Measurements from ENCODE around the gene CNIH2.
A peak's percentile ranks its signal among the peaks of the same experiment; 100 is the strongest.
"Not testable (repeated sequence)": the region's sequence is repeated elsewhere in the genome, so short reads cannot be mapped to it uniquely, and the experiment has no call there.

CNIH2 gene

DNA sequence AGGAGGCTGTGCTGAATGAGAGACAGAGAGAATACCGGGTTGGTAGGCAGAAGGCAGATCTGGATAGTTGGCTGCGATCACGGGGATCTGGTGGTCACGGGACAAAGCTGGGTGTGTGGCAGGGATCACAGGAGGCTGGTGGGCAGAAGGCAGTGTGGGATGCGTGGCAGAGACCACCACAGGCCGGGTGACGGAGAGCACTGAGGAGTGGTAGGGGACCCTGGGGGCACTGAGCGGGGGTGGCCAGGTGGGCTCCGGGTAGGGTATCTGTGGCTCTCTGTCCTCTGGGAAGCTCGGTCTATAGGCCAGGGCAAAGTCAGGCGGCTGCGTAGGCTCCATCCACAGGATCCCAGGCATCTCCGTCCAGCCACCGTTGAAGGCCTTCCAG lies 37.5 kb downstream of the CNIH2 start:
- no peak for DNase-seq (ENCODE audit: low spot score)

DNA sequence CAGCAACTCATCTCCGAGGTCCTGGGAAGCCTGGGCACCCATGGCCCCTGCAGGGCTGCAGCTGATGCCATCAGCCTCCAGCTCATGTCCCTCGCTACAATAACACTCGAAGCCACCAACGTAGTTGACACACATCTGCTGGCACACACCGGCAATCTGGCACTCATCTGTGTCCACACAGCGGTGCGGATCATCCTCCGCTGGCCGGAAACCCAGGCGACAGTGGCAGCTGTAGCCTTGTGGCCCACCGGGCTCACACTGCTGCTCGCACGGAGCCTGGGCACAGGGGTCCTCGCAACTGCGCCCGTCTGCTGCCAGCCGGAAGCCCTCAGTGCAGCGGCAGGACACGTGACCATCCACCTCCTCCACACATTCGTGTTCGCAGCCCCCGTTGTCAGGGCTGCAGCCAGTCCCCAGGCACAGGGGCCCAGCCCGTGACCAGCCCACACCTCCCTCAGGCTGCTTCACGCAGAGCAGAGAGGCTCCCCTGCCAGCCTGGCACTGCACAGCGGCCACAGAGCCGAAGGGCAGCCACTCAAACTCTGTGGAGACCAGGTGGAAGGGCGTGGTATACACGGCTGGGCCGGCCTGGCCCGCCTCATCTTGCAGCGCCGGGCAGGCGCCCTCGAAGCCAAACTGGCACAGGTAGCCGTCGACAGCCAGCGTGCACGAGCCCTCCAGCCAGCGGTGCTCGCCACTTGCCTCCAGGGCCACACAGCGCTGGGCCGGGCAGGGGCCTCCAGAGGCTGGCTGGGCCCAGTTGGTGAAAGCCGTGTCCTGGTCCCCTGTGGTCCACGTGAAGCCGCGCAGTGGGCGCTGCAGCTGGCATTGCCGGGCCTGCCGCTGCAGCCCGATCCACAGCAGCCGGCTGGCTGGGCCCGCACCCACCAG lies 38.2 kb downstream of the CNIH2 start:
- DNase-seq (ENCODE audit: low spot score): no peak

DNA sequence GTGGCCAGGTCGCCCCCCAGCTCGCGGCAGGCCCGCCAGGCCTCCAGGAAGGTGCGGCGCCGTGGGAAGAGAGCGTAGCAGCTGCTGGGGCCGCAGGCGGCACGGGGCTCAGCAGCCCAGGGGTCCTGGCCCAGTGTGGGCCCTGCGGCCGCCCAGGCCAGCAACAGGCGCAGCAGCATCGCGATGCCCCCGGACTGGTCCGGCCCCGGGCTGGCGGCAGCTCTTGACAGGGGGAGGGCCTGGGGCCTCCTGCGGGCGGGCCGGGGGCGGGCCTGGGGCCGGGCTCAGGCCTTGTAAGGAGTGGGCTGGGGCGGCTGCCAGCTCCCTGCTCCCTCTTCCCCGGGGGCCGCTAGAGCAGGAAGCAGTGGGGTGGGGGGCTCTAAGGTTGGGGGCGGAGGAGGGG lies 38.9 kb downstream of the CNIH2 start, which contains the start of gene CD248:
TSS of gene CD248 (minus strand) at position 196 of the 403 bp plus-strand sequence. CDS start at position 179, 17 bp downstream.
- peak; percentile 87 for DNase-seq (ENCODE audit: low spot score)

DNA sequence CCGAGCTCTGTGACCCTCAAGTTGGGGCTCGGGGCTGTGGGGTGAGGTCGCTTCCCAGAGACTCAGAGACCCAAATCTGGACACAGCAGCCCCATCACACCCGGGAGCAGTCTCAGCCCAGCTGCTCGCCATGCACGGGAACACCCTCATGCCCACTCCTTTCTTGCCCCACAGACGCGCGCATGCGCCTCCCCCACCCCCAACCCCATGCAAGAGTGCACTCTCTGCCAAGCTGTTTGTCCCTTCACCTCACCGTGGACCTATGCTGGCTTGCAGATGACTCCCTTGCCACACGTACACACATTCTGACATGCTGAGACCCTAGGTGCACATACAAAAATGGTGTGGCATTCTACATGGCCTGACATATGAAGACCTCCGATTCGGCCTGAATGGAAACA lies 39.3 kb downstream of the CNIH2 start:
- no peak for DNase-seq (ENCODE audit: low spot score)

DNA sequence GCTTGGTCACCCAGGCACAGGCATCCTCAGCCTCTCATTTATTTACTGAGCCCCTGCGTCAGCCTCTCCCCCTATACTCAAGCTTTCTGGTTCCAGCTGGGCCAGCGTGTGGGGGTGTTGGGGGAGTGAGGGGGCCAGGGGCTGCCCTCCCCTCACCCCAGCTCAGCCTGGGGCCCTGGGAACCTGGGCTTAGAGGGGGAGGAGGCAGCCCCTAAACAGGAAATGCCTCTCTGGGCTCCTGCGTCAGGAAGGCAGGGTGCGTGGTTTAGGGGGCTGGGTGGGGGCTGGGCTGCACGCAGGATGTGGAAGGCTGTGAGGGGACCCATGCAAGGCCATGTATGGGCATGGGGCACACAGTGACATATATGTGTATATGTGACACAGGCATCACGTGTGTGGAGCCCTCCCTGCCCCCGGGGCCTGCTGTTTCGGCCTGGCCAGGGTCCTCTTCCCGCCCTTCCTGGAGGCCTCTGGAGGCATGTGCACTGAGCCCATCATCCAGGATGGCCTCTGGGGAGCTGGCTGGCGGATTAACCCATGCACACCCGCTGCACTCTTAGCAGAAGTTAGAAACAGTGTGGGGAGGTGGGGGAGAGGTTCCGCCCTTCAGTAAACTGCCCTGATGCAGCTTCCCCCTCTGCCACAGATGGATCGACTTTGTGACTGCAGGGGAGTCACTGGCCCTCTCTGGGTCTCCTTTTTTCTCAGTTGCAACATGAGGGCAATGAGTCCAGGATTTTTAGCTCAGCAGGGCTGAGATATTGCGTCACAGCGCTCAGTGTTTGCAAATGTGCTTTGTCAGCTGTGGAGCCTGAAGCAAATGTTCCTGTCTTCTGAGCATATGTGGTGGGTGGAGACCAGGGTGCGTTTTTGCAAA lies 40.0 kb downstream of the CNIH2 start:
- no peak for DNase-seq (ENCODE audit: low spot score)

DNA sequence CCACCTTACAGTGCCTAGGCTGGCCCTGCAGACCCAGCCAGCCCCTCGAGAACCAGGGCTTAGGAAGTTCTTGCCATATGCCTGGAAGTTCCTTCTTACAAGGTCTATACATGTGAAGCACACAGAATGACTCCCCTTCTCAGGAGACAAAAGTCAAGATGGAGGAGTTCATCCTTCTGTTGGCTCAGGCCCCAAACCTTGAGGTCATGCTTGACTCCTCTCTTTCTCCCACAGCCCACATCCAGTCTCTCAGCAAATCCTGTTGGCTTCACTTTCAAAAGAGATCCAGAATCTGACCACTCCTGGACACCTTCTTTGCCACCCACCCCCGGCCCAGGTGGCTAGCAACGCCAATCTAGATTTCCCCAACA lies 40.6 kb downstream of the CNIH2 start:
- no peak for DNase-seq (ENCODE audit: low spot score)

DNA sequence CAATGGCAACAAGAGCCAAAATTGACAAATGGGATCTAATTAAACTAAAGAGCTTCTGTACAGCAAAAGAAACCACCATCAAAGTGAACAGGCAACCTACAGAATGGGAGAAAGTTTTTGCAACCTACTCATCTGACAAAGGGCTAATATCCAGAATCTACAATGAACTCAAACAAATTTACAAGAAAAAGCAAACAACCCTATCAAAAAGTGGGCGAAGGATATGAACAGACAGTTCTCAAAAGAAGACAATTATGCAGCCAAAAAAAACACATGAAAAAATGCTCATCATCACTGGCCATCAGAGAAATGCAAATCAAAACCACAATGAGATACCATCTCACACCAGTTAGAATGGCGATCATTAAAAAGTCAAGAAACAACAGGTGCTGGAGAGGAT lies 42.3 kb downstream of the CNIH2 start:
- DNase-seq (ENCODE audit: low spot score): not testable (repeated sequence)

DNA sequence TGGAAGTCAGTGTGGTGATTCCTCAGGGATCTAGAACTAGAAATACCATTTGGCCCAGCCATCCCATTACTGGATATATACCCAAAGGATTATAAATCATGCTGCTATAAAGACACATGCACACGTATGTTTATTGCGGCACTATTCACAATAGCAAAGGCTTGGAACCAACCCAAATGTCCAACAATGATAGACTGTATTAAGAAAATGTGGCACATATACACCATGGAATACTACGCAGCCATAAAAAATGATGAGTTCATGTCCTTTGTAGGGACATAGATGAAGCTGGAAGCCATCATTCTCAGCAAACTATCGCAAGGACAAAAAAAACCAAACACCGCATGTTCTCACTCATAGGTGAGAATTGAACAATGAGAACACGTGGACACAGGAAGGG lies 42.8 kb downstream of the CNIH2 start:
- DNase-seq (ENCODE audit: low spot score): not testable (repeated sequence)

DNA sequence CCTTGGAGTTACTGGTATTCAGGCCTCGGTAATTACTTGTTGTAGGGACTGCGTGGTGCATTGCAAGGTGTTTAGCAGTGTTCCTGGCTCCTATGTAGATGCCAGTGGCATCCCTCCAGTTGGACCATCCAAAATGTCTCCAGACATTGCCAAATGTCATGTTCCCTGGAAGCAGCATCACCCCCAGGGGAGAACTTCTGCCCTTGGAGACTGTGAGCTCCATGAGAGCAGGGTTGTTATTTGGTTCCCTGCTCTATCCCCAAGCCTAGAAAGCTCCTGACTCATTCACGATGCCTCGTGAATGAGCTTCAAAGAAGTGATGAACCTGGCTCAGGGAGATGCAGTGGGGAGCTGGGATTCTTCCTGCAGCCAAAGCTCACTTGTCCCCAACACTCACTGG lies 43.6 kb downstream of the CNIH2 start:
- DNase-seq (ENCODE audit: low spot score): no peak

DNA sequence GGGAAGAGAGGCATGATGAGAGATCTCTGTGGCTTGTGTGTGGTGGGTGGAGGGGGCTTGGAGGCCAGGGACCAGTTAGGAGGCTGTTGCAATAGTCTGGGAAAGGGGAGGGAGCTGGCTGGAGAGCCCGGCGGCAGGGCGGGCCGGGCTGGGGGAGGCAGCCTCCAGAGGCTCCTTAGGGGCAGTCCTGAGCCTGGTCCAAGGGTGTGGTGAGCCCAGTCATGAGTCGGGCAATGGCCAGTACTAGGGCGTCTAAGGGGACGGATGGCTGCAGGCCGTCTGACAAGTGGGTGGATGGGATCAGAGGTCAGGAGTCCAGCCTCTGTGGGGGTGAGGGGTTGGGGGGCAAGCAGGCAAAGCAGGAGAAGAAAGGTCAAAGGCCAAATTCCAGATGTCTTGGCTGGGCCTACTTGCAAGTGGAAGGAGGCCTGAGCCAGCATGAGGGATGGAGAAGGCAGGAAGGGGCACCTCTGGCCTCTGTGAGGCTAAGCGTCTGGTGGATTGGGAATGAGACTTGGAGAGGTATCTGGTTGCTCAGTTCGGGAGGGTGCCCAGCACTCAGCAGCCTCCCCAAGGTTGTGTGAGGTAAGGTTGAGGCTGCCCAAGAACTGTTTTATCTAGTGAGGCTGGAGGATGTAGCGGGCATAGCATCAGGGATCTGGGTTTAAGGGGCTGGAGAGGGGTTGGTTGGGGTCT lies 44.9 kb downstream of the CNIH2 start:
- no peak for DNase-seq (ENCODE audit: low spot score)

DNA sequence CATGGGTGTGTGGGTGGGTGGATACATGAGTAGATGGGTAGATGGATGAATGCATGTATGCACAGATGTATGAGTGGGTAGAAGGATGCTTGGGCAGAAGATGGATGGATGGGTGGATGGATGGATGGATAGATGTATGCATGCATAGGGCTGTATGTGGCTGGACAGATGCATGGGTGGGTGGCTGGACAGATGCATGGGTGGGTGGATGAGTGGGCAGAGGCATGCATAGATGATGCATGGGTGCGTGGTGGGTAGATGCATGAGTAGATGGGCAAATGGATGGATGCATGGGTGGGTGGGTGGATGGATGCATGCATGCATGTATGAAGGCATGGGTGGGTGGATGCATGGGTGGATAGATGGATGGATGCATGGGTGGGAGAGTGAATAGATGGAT lies 45.7 kb downstream of the CNIH2 start:
- no peak for DNase-seq (ENCODE audit: low spot score)

DNA sequence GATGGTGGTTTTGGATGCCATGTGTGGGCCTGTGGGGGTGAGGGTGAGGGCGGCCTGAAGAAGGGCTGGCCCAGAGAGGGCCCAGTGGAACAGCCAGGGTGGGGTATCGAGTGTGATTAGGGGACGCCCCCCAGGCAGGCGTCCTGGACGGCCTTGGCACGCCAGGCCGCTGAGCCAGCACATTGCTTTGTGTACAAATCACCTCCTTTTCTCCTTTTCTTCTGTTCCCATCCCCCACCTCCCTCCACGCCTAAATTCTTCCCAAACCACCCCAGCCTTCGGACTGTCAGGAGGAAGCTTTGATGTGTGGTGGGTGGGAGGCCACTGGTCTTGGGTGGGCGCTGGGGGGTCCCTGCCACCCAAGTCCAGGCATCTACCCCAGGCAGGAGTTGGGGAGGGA lies 46.7 kb downstream of the CNIH2 start:
- DNase-seq (ENCODE audit: low spot score): no peak

DNA sequence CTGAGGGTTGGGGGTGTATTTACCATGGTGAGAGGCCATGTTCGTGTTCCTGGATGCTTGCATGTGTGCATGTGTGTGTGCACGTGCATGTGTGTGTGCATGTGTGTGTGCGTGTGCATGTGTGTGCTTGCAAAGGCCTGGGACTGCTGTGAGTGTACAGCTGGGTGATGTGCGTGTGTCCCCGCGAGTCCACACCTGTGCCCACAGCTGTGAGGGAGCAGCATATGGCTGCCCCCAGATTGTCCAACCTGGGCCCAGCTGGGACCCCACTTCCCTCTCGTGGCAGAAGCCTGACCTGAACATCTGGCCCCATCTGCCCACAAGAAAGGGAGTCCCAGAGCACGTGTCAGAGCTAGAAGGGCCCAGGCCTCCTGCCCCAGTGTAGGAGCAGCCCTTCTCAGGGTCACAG lies 47.3 kb downstream of the CNIH2 start:
- DNase-seq (ENCODE audit: low spot score): no peak

DNA sequence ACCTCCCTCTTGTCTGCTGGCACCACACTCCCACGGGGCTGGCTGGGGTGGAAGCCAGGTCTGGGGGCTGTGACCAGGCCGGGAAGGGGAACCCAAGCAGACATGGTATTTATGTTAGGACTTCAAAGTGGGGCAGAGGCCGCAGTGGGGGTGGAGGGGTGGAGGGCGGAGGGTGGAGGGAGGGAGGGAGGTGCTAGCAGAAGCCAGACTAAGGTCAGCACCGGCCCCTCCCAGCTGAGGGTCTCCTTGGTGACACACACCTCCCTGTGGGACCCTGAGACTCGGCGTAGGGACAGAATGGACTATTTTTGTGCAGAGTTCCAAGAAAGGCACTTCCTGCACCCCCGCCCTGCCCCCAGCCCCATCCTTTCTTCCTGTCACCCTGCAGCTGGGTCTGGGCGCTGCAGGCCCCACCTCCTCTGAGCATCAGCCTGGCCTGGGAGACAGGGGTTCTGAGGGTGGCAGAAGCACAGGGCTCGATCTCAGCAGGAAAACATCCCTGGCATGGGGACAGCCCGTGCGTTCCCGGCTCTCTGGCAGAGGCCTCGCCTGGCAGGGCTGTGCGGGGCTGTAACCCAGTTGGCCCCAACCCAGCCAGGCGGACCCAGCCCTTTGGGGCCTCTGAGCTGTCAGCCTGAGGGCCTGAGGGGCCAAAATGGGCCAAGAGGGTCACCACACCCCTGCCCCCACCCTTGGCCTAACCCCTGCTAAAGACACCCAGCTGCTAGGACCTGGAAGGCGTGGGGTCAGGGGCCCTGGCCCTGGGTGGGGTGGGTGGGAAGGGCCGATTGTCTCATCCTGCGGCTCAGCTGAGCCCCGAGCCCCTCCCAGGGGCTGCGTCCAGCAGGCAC lies 48.5 kb downstream of the CNIH2 start:
- no peak for DNase-seq (ENCODE audit: low spot score)

DNA sequence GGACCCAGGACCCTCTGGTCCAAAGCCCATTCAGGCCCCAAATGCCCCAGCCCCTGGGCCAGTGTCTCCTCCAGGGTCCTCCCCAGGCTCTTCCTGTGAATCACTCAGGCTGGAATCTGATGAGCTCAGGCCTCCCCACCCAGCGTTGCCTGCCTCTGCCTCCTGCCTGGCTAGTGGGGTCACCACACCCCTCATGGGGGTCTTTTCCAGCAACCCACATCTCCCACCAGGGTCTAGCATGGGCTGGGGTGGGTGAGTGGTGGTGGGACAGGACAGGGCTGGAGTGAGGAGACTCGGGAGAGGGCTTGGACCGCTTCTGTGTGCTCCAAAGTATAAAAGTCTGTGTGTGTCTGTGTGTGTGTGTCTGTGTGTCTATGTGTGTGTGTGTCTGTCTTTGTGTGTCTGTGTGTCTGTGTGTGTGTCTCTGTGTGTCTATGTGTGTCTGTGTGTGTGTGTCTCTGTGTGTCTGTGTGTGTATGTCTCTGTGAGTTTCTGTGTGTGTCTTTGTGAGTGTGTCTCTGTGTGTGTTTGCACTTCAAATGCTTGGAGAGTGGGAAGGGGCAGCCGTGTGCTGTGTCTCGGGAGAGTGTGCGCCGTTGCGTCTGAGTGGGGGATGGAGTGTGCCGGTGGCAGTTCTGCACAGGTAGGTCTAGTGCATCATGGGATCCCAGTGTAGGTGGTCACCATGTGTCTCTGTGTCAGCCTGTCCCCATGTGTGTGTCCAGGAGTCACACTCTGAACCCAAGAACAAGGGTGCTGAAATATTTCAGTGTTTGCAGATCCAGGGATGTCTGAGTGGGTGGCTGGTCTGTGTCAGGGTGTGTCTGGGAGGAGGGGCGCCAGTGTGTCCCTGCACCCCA lies 49.4 kb downstream of the CNIH2 start:
- no peak for DNase-seq (ENCODE audit: low spot score)

DNA sequence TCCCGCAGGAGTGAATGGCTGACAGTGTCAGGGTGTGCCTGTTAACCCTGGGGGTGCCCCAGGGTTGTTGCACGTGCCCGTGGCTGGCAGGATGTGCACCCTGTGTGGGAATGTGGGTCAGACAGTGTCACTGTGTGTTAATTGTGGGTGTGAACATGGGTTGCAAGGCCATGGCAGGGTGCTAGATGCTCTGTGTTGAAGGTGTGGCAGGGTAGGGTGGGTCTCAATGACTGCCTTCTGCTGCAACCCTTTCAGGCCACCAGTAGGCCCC lies 50.0 kb downstream of the CNIH2 start:
- no peak for DNase-seq (ENCODE audit: low spot score)

DNA sequence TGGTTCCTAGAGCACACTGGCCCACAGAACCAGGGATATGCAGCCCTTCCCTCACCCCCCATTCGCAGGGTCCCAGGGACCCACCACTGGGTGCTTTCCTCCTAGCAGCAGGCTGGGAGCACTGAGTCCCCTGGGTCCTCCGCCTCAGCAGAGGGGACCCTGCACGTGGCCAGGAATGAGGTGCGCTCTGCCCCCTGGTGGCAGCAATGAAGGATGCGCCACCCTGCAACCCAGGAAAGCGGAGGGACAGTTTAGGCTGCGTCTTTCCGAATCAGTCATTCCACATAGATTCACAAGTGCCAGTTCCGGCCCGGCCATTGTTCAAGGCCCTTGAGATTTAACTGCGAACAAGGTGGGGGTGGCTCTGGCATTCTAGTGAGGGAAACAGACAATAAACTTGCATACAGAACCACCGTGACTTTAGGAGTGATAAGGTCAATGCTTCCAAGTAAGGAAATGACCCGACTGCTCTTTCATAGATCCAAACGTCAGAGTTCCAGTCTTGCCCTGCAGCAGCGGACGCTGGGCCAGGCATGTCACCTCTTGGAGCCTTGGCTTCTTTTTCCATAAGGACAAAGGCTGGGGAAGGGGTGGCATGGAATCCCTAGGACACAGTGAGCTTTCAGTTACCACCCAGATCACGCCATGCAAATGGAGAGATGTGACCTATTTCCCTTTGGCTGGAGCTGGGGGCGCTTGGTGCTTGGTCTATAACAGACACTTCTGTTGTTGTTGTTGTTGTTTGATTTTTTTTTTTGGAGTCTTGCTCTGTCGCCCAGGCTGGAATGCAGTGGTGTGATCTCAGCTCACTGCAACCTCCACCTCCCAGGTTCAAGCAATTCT lies 50.5 kb downstream of the CNIH2 start:
- no peak for DNase-seq (ENCODE audit: low spot score)

DNA sequence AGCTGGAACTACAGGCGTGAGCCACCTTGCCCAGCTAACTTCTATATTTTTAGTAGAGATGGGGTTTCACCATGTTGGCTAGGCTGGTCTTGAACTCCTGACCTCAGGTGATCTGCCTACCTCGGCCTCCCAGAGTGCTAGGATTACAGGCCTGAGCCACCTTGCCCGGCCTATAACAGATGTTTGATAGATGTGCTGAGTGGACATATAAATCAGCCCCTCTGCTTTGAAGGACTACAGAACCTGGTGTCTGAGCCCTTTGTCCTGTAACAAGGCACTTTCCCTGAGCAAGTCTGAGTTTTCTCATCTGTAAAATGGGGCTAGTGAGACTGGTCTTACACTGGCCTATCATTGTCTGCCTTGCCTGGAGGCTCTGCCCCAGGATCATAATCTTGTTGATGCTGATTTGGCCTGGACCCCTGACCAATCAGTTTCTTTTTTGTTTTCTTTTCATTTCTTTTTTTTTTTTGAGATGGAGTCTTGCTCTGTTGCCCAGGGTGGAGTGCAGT lies 51.2 kb downstream of the CNIH2 start:
- no peak for DNase-seq (ENCODE audit: low spot score)

DNA sequence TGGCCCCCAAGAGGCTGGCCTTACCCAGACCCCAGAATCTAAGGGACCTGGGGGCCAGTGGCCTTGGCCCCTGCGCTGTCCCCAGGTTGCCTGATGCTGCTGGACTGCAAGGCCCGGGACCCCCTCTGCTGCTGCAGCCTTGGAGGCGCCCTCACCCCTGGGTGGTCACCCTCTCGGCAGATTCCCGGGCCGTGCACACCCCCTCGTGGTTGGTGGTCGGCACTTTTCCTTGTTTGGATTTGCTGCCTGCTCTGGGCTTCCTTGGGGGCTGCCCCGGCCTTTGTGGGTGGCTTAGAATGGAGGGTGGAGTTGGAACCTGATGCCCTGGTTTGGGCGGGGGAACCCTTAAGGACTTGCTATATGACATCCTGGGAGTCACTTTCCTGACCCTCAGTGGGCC lies 53.0 kb downstream of the CNIH2 start:
- DNase-seq (ENCODE audit: low spot score): no peak

Measured in left forelimb (tissue), 1 donor.